GM12878 (cell line): ENCODE measurements around the gene CAPNS1.

Source experiments
- EZH2 ChIP-seq: IDR thresholded peaks from 2 replicates; pipeline ENCODE4 v1.6.1; 2012; ENCODE audit warnings: low read depth, mild to moderate bottlenecking, control low read depth, inconsistent platforms, low read length, borderline replicate concordance; ENCODE audit not compliant: control insufficient read depth
- HDAC2 ChIP-seq: fragments of 200-600 bp; sonication (generic); IDR thresholded peaks from 2 replicates; pipeline ENCODE4 v1.6.1; 2017
- HDAC6 ChIP-seq: fragments of 200-600 bp; sonication (generic); IDR thresholded peaks from one replicate; pipeline ENCODE4 v1.8.0; 2017; ENCODE audit warnings: antibody characterized with exemption; ENCODE audit not compliant: unreplicated experiment
- JUND ChIP-seq: IDR thresholded peaks from 2 replicates; pipeline ENCODE4 v1.6.1; 2012; ENCODE audit warnings: low read depth, mild to moderate bottlenecking, low read length, improper control_type of control experiment, moderate library complexity
- NBN ChIP-seq: fragments of 450-650 bp; IDR thresholded peaks from 2 replicates; pipeline ENCODE4 v1.6.1; 2016
- POLR2AphosphoS5 ChIP-seq: IDR thresholded peaks from 2 replicates; pipeline ENCODE4 v1.6.1; 2011; ENCODE audit warnings: mild to moderate bottlenecking, low read length, inconsistent platforms
- REST ChIP-seq: IDR thresholded peaks from 2 replicates; pipeline ENCODE4 v1.6.1; 2012; ENCODE audit warnings: mild to moderate bottlenecking, low read depth, low read length
- SPI1 ChIP-seq: IDR thresholded peaks from 2 replicates; pipeline ENCODE4 v1.6.1; 2011; ENCODE audit warnings: low read depth, mild to moderate bottlenecking, low read length, moderate library complexity, borderline replicate concordance; ENCODE audit not compliant: insufficient read depth
- SUPT20H ChIP-seq: IDR thresholded peaks from 2 replicates; pipeline ENCODE4 v1.6.1; 2011; ENCODE audit warnings: low read depth, mild to moderate bottlenecking, low read length, moderate library complexity, borderline replicate concordance; ENCODE audit not compliant: control insufficient read depth
- SUZ12 ChIP-seq: fragments of 200-600 bp; sonication (generic); IDR thresholded peaks from one replicate; pipeline ENCODE4 v1.6.1; 2018; ENCODE audit warnings: antibody characterized with exemption, mild to moderate bottlenecking; ENCODE audit not compliant: unreplicated experiment
- ZBTB4 ChIP-seq: fragments of 450-650 bp; formaldehyde crosslinking; IDR thresholded peaks from 2 replicates; pipeline ENCODE4 v1.4.0; 2022; ENCODE audit warnings: mild to moderate bottlenecking, moderate library complexity
- ZZZ3 ChIP-seq: IDR thresholded peaks from 2 replicates; pipeline ENCODE4 v1.6.1; 2011; ENCODE audit warnings: low read depth; ENCODE audit not compliant: control insufficient read depth, insufficient read length
- TF ChIP-seq, protein P1 (sequence below), 3 experiments: IDR thresholded peaks in 2 of 3; conservative IDR thresholded peaks in 1 of 3; 2 replicates each; pipeline ENCODE4 v1.5.1; 2011; ENCODE audit warnings: low read depth in 3 of 3, low read length in 3 of 3, mild to moderate bottlenecking in 3 of 3, control low read depth in 2 of 3, moderate library complexity in 2 of 3, inconsistent platforms in 1 of 3, mixed read lengths in 1 of 3; ENCODE audit not compliant: control insufficient read depth in 2 of 3, insufficient read depth in 1 of 3; ENCODE audit errors: extremely low read depth in 1 of 3

DNA sequence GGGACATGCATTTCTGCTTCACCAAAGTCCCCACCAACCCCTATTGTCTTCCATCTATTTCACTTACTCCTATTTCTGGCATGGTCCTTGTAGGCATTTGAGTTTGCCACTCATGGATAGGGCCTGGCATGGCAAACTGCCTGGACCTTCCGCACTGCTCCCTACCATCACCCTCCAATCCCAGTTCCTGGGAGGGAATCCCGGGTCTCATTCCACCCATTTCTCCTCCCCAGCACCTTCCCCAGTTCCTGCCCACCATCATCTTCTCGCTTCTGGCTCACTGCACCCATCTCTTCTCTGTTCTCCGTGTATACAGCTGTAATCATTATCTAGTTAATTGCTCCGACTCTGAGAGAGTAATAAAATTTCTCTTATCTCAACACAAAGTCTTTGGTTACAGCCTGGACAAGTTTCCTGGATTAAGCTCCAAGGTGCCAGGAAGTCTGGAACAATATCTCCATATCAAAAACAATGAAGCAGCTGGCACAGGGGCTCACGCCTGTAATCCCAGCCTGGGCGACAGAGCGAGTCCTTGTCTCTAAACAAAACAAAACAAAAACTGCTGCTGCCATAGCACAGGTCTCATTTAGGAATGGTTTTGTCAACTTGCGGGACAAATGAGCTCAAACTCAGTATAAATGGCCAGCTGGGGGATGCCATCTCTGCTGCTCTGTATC lies 29.4 kb downstream of the CAPNS1 start:
- TF ChIP-seq, protein P1, sequence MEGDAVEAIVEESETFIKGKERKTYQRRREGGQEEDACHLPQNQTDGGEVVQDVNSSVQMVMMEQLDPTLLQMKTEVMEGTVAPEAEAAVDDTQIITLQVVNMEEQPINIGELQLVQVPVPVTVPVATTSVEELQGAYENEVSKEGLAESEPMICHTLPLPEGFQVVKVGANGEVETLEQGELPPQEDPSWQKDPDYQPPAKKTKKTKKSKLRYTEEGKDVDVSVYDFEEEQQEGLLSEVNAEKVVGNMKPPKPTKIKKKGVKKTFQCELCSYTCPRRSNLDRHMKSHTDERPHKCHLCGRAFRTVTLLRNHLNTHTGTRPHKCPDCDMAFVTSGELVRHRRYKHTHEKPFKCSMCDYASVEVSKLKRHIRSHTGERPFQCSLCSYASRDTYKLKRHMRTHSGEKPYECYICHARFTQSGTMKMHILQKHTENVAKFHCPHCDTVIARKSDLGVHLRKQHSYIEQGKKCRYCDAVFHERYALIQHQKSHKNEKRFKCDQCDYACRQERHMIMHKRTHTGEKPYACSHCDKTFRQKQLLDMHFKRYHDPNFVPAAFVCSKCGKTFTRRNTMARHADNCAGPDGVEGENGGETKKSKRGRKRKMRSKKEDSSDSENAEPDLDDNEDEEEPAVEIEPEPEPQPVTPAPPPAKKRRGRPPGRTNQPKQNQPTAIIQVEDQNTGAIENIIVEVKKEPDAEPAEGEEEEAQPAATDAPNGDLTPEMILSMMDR (IDR thresholded peaks at IDR 0.05 in 2 of 3, conservative IDR thresholded peaks at IDR 0.05 in 1 of 3; ENCODE audit: control insufficient read depth in 2 of 3, extremely low read depth in 1 of 3, insufficient read depth in 1 of 3, low read depth in 3 of 3, low read length in 3 of 3), result no peak
- TF ChIP-seq JUND (no peak), EZH2 (no peak), SUZ12 (no peak), NBN (no peak), ZBTB4 (no peak), ZZZ3 (no peak), SPI1 (no peak), HDAC6 (no peak), REST (no peak), HDAC2 (no peak), SUPT20H (no peak), POLR2AphosphoS5 (no peak)
